ENCODE measurements around the gene MAF. TPM values are rescaled to one million over a fixed set of nuclear protein-coding genes. Genes with fewer than 3 reads are reported as not detected.

MAF gene
- total RNA-seq, 1 donor from 2014 or later = 19.6 TPM

GRCh38 chr16:79562166-79562823 lies 38.2 kb downstream of the MAF start:
- intact Hi-C loops (cut with DNase I) = no loop called here
- no peak for ATAC-seq (ENCODE audit: poor library complexity)
- no peak for DNase-seq

- no peak for ATAC-seq (ENCODE audit: poor library complexity)
- intact Hi-C loops (cut with DNase I) = no loop called here
- no peak for DNase-seq
These were observed 38.8 kb downstream of the MAF start for GRCh38 chr16:79561729-79562128.

GRCh38 chr16:79560923-79561322 lies 39.6 kb downstream of the MAF start:
- no peak for DNase-seq
- intact Hi-C loops (cut with DNase I) = no loop called here
- no peak for ATAC-seq (ENCODE audit: poor library complexity)

GRCh38 chr16:79560318-79560717 lies 40.2 kb downstream of the MAF start:
- DNase-seq (no peak), ATAC-seq (ENCODE audit: poor library complexity) (no peak)
- intact Hi-C loops (cut with DNase I) = no loop called here

GRCh38 chr16:79559532-79559931 lies 41.0 kb downstream of the MAF start:
- intact Hi-C loops (cut with DNase I) = no loop called here
- no peak for DNase-seq

GRCh38 chr16:79557421-79557820 lies 43.1 kb downstream of the MAF start:
- ATAC-seq (ENCODE audit: poor library complexity) (no peak), DNase-seq (no peak)
- intact Hi-C loops (cut with DNase I) = no loop called here

More at GRCh38 chr16:79559532-79559931, 41.0 kb downstream of the MAF start:
- ATAC-seq (ENCODE audit: poor library complexity) = no peak

GRCh38 chr16:79554912-79555311 lies 45.6 kb downstream of the MAF start:
- ATAC-seq (ENCODE audit: poor library complexity) (no peak), DNase-seq (no peak)
- intact Hi-C loops (cut with DNase I) = no loop called here

- DNase-seq = no peak
- intact Hi-C loops (cut with DNase I) = no loop called here
- ATAC-seq (ENCODE audit: poor library complexity) = no peak
These were observed 50.2 kb downstream of the MAF start for GRCh38 chr16:79550373-79550772.

GRCh38 chr16:79547085-79547484 lies 53.5 kb downstream of the MAF start:
- no peak for ATAC-seq (ENCODE audit: poor library complexity)
- intact Hi-C loops (cut with DNase I) = no loop called here

More at GRCh38 chr16:79547085-79547484, 53.5 kb downstream of the MAF start:
- DNase-seq = no peak
